H4 (cell line): ENCODE measurements around the gene STK32C. TPM values are rescaled to one million over a fixed set of nuclear protein-coding genes. Genes with fewer than 3 reads are reported as not detected.

Experiments
- DNase-seq: peaks from one replicate; pipeline ENCODE4 v3.0.0-alpha.2; 2015; ENCODE audit warnings: low spot score
- total RNA-seq: library from RNA; depleted of rRNA; stranded (reverse); fragments of >200 nt; shearing (Covaris generic); gene quantifications from 2 replicates; pipeline ENCODE4 v1.2.3, GENCODE V29; 2014

The STK32C gene
- total RNA-seq, 1 experiment from 2014 or later, result 13.8 TPM

DNA sequence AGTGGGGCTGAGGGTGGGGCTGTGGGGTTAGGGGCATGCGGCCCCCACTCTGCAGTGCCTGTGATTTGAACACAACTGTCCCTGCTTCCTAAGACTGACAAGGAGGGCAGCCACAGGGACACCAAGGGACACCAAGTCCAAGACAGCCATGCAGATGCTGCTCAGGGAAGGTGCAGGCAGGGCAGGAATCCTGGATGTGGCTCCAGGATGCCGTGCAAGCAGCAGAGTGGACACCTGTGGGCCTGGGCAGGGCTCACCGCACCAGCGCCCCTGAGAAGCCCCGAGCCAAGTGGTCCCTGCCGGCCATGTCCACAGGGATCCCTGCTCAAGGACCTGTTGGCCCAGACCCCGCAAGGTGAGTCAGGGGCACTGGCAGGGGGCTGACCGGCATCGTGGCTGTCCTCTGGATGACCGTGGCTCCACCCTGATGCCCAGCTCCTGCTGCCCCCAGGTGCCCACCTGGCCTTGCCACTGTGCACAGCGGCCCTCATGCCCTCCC, 58.5 kb downstream of the STK32C start:
- no peak for DNase-seq

DNA sequence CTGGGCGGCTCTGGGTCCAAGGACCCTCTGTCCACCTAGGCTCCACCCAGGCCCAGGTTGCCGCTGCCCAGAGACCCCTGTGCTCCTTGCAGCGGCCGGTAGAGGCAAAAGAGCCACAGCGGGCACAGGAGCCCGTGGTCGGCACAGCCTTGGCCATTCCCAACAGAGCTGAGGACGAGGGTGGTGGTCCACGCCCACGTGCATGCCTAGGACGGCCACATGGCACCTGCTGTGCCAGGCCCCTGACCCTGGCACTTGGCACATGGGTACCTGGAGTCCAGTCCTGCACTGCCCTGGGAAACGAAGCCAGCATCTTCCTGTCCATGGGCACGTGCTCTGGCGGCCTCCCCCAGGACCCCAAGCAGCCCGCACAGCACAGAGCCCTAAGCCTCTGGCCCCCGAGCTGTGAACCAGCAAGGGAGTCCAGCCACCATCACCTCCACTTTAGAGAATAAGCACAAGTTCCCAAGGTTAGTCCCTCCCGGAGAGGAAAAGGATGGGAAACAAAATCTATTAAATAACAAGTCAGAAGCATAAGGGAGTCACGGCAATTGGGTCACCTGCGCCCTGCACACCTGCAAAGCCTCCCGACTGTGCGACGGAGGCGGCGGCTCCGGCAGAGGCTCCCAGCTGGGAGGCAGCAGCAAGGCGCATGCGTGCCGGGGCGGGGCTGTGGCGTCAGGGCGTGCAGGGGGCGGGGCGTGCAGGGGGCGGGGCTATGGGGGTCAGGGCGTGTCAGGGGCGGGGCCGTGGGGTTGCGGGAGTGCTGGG, 59.1 kb downstream of the STK32C start:
- no peak for DNase-seq

DNA sequence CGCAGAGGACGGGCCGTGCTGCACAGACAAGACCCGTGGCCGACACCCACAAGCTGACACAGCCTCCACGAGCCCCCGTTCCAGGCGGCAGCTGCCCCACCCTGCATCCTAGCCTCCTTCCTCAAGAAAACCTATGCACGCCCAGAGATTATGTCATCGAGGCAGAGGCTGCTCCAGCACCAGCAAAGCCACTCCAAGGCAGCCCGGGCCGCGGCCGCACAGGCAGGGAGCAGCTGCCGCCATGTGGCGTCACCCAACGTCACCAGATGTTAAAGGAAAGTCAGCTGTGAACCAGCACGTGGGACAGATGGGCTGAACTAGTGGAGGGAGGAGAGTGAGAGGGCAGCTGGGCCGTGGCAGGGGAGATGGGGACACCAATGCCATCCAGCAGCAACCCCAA, 59.8 kb downstream of the STK32C start:
- DNase-seq, result no peak

DNA sequence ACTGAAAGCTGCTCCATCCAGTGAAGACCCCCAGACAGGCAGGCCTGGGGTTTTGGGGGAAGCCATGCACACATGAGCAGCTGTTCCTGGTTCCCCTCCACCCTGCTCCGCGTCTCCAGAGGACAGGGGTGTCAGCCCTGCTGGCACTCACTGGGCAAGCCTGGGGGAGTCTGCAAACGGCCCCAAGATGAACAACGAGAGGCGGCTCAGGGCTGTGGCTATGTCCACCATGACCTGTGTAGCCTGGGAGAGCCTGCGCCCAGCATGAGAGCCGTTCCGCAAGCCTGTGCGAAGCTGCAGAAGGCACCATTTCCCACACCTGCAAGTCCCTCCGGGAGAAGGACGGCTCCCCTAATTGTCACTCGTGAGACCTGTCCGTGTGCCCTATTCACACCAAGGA, 61.5 kb downstream of the STK32C start:
- no peak for DNase-seq

DNA sequence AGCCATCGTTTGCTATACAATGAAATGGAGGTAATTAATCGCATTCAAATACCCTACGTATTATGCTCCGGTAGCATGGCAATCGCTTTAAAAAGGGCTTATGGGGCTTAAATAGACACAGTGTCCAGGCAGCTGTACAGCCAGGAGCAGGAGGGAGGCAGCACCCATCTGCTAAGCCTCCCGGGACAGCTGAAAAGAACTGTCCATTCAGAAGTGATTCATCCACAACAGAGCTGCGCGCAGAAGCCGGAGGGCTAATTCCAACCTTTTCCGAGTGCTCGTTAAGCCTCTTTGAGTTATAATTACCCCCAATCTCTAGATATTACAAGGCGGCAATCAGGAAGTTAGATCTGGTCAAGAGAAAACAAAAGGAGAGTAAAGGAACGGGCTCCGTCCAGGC, 62.7 kb downstream of the STK32C start:
- no peak for DNase-seq

DNA sequence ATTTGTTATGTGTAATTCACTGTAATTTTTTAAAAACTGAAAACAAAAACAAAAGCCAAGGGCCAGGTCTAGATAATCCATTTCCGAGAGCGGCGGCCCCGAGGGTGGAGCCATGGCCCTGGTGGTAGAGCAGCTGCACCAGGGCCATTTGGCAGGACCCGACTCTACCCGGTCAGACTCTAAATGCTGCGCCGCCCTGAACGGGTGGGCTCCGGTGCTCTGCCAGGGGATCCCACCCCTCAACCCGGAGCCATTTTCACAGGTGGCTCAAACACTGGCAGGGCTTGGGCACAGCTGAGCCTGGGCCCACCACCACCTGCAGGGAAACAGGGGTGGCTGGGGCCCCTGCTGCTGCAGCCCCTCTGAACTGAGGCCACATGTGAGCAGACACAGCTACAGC, 64.1 kb downstream of the STK32C start:
- no peak for DNase-seq

DNA sequence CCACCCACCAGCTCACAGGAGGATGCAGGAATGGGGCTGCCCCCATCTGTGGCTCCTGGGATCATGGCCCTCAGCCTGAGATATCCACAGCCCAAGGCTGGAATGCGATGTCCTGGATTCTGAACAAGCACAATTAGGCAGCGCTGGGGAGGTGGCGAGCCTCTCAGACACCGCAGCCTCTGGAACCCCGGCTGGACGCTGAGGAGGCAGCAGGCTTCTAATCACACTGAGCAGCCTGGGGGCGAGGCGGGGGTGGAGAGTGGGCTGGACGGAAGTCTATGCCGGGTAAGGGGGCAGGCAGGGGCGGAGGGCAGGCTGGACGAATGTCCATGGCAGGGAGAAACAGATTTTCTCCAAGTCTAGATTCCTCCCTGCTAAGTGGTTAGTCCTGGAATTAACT, 64.6 kb downstream of the STK32C start:
- no peak for DNase-seq

DNA sequence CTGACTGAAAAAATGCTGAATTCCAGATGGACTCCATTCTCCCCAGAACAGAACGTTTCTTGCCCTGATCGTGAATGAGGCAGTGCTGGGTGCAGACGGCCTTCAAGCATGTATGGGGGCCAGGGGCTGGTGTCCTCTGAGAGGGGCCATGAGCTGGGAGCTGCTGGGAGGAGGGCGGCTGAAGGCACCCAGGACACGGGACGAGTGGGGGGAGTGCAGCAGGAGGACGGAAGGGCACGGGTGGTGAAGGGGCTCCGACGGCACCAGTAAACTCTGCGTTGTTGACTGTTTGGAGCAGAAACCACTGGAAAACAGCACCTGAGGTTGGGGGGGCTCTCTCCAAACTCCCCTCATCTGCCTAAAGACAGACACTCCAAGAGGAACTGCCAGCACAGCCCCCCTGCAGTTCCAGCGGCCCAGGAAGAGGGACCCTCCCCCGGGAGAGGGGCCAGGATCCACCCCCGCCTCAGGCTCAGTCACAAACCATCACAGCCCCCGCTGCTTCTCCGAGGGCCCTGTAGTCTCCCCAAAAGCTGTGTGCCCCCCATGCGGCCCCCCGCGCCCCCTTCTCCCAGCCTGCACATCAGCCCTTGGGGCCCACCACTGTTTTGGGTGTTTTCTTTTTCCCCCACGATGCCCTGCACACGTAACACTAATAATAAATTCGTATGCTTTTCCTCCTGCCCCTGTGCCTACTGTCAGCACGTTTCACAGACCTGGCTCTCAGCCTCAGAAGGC, 65.5 kb downstream of the STK32C start:
- no peak for DNase-seq

DNA sequence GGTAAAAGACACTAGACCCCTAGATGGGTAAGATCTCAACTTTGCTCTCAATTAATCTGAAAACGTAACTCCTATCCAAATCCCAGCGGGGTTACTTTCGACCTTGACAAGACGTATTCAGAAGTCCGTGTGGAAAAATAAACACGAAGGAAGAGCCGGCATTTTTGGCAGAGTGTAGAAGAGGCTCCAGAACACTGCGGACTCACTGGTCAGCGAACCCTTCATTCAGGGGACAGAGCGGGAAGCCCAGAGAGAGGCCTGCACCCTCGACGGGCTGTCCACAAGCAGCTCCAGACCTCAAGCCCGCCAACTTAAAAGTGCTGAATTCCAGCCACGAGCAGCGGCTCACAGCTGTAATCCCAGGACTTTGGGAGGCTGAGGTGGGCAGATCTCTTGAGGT, 66.3 kb downstream of the STK32C start:
- no peak for DNase-seq

DNA sequence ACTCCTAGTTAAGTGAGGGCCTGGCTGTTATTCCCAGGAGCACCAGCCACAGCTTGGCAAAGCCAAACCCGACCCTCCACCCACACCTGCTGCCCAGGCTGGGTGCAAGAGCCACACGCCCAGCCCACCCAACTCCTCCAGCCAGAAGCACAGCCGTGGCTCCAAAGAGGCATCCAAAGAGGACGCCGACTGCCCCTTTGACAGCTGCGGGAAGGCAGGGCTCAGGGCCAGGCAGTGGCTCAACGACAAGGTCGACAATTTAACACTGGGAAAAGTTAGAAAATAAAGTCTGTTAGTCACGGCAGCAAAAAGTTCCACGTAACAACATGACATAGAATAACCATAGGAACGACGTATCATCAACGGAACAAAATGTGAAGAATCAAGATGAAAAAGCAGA, 66.7 kb downstream of the STK32C start:
- DNase-seq, result no peak

DNA sequence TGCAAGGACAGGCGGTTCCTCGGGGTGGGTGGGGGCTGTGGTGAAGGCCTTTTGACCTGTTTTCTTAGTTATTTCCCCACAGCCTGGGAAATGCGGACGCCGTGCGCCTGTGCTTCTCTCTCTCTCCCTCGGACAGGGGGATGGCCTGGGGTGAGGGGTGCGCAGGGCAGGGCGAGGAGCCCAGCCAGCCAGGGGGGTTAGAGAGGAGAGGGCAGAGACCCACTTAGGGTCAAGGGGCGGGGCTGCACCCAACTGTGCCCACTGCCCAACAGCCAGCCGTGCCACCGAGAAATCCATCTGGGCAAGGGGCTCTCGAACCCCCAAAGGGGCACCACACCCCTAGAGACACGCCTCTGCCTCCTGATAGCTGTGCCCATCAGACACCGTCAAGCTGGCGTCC, 67.2 kb downstream of the STK32C start:
- no peak for DNase-seq

DNA sequence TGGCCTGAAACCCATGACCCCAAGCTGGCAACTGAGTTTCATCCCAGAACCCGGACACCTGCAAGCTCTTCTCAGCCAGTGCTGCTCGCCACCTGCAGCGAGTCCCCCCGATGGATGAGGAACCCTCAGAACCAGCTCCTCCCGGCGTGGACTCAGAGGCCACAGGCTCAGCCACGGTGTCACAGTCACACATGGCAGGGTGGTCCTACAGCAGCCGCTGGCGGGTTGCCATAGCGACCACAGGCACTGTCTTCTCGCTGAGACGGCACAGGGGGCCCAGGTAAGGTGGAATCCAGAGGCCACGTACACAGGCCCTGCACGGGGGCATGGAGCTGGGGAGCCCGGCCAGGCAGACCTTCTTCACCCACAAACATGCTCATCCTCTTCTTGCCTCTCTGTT, 67.6 kb downstream of the STK32C start:
- no peak for DNase-seq

DNA sequence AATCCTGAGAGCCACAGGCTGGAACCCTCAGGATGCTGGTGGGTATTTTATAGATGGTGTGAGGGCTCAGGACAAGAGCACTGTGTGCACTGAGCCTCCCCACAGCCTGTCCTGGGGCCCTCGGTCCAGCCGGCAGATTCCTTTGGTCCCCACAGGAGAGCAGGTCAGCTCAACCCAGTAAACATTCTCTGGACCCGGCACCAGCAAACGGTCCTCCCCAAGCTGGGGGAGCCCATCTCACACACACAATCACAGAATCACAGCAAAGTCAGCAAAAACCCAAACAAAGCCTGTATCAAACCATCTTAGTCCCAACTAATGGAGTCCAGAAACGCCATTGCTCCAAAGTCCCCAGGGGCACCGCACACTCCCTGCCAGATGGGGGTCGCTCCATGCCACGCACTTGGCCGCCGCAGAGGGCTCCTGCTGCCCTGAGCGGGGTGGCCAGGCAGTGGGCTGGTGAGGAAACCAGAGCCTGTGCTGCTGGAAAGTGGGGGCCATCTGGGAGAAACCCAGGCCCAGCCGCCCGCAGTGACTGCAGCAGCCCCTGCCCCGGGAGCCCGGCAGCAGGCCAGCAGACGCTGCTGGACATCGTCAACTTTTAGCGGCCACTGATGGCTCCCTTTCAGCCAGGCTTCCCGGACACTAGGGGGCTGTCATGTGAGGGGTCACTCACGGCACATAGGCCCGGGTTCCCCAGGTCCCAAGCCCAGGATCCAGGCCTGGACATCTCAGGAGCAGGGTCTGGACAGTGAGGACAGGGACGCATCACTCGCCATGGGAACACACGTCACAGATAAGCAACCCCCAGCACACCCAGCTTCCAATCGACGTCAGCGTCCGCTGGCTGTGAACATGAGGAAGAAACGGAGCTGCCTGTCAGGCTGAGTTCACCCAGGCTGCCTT, 68.4 kb downstream of the STK32C start:
- no peak for DNase-seq

DNA sequence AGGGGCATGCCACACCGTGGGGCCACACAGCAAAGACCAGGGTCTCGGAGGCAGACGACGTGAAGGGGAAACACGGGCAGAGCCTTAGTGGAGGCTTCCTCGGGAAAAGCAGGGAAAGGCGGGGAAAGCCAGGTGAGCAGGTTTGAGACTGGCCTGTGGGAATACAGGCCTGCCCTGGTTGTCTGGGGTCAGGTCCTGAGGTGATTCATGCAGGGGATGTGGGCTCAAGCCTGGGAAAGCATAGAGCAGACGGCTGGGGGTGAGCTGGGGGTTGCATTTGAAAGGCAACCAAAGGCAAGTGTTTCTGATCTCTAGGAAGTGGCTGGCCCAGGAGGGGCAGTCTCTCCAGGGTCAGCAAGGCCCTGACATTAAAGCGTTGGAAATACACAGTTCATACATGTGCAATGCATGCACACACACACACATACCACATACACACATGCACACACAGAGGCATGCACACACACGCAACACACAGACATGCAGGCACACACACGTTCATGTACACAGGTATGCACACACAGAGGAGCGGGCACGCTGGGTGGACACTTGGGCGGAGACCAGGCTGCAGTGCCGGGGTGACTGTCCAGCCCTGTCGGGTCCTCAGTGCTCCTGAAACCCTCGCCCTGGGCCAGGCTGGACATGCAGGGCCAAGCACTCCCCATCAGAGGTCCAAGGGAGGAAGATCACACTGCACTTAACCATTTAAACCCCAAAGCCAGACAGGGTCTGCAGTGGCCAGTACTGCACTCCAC, 69.2 kb downstream of the STK32C start:
- DNase-seq, result no peak

DNA sequence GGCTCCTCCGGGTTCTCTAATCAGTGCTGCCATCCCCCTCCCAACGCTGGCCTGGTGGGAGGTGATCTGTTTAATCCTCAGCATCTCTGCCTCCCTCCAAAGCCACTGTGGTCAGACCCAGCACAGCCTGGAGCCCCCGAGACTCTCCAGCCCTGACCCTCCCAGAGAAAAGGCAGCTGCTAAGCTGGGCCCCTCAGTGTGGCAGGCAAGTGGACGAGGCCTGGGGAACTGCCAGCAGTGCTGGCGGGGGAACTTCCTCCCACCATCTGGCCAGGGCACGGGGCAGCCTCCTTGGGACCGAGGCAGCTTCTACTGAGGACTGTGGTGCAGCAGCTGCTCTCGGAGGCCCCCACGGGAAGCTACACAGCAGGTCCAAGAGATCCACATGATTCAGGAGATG, 69.9 kb downstream of the STK32C start:
- DNase-seq, result no peak

DNA sequence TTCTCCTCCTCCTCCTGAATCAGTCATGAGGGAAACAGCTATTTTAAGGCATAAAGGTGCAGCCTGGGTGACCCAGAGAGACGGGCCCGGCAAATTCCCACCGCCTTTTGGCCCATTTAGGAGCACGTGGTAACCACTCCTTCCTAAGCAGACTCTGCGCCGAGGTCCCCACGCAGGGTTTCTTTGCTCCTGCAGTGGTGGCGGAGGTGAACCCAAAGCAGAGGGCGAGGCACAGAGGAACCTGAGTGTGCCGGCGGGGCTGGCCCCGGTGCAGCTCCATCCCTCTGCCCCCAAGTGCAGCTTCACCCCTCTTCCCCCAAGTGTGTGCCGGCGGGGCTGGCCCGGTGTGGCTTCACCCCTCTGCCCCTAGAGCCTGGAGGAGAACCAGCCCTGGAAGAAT, 70.4 kb downstream of the STK32C start:
- DNase-seq, result no peak

DNA sequence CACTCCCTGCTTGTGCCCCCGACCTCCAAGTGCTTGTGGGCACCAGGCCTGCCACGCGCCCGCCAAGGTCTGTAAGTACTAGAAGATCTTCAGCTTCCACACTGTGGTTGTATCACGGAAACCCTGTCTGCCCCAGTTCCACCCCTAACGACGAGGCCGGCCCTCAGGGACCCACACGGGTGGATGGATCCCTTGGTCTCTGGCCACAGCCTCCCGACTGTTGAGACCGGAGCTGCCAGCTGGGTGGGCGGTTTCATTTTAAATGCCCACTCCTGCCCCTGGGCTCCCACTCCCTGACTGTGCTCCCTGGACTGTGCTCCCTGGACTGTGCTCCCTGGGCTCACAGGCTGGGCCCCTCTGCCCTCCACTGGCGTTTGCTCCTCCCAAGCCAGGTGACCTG, 70.9 kb downstream of the STK32C start:
- no peak for DNase-seq

DNA sequence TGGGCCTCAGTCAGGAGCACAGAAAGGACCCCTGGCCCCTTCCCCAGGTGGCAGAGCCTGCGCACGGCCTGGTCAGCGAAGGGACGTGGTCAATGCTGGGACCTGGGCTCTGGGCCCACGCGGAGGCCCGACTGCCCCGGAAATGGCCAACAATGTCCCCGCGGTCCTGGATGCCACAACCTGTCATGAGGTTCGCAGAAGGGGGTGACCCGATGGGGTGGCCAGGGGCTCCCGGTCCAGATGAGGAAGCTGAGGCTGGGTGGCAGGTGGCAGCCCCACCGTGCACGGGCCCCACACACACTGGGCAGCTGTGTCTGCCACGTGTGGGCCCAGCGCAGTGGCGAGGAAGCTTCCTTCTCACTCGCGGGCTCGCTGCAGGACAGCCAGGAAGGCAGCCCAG, 71.6 kb downstream of the STK32C start:
- DNase-seq, result no peak

DNA sequence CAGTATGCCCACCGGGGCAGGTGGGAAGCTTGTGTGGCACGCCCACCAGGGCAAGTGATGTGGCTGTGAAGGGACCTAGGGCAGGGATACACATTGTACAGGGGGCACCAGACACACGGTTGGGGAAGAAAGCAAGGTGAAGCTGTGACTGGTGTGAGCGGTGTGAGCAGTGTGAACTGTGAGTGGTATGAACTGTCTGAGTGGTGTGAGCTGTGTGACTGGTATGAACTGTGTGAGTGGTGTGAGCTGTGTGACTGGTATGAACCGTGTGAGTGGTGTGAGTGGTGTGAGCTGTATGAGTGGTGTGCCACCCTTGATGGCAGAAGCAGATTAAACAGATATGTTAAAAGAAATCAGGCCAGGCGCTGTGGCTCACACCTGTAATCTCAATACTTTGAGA, 72.9 kb downstream of the STK32C start:
- DNase-seq, result no peak

DNA sequence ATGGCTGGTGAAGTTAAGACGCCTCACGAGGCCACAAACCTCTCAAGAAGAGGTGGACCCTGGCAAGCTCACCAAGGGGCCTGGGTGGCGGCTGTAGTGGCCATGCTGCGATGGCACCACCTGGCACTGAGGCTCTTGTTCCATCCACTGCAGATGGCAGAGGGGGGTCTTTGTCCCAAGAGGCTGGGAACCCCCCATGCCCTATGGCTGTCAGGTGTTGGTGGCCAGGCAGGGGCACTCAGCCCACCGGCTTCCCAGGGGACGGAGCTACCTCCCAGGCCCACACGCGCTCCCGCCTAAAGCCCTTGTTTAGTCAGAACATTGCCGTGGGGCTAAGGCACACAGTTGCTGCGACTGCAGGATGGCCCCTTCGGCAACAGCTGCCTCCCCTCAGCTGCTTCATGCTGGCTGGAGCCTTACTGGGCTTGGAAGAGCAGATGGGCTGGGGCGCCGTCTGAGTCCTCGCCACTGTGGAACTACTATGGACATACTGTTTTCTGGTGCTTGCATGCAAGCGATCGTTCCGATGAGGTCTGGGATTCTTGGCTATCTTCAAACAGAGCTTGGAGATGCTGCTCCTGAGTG, 74.2 kb downstream of the STK32C start:
- no peak for DNase-seq

DNA sequence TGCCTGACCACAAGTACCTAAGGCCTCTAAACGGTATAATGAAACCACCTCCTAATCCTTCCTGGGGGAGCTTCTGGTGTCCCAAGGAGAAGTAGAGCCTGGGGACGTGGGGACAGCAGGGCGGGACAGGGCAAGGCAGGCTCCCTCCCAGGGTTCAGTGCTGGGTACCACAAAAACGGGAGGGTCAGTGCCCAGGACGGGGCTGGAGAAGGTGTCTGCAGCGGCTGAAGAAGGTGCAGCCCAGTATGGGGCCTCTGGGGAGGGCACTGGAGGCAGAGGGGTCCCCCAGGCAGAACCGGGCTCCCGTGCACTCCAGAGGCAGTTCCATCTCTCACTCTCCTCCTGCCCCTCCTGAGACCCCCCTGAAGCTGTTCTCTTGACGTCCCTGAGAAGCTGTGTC, 74.8 kb downstream of the STK32C start:
- DNase-seq, result no peak
